Heart left ventricle (tissue), 13 donors: ENCODE measurements around the gene RXRA.

Experiments used
- CTCF ChIP-seq, 12 donors: fragments of 200-600 bp; sonication (generic) in 4 of 12; IDR thresholded peaks; one replicate each; pipeline versions ENCODE4 v1.5.0 to v1.8.0; 2018 to 2022; ENCODE audit warnings: antibody characterized with exemption in 12 of 12, mild to moderate bottlenecking in 5 of 12
- POLR2A ChIP-seq, 2 donors: fragments of 450-650 bp; IDR thresholded peaks; one replicate each; pipeline ENCODE4 v1.6.1; 2017; ENCODE audit warnings: antibody characterized with exemption in 2 of 2, mild to moderate bottlenecking in 2 of 2, moderate library complexity in 2 of 2
- donor health status: ischemic (EF 13 %, LVEDD 7.1; RV severe dilation, severe dysfunction).
- donor health status: DM: no; HTN: yes; CAD: no.
- donor health status: DM: no; HTN: no; CAD: no.
- donor health status: ischemic (EF 25% LVEDD 6.9; RV normal size, moderate dysfunction).
- donor health status: ischemic (EF 25% LVEDD 5.7; RV mildly dilated, moderate dysfunction).
- donor health status: ischemic (EF 35%, LVEDD 5.7; RV mildly dilated, moderate dysfunction).
- donor health status: nonischemic (EF 11% LVEDD 7.7; RV severe dilation, severe dysfunction).
- donor health status: DM: yes; HTN: yes; CAD: no.
- donor health status: PGD.
- donor health status: ischemic (EF 29% LVEDD 5.4; RV normal size, mild dysfunction).
- donor health status: nonischemic (EF 23%, LVEDD 6.1; RV moderate dilation, normal function).

- TF ChIP-seq POLR2A (IDR thresholded peaks at IDR 0.05) (no peak), CTCF (IDR thresholded peaks at IDR 0.05) (no peak)
Measured at GRCh38 chr9:134424818-134425217, 98.6 kb downstream of the RXRA start.
